HEK293 (cell line): ENCODE data around the gene NRG2.

ENCODE experiments used
- CTCF ChIA-PET: fragments of 350-600 bp; formaldehyde crosslinking; extraction: SDS; loops from one replicate; lab custom pipeline; 2021; ENCODE audit warnings: antibody characterized with exemption; lab: Yijun Ruan, JAX
- POLR2A ChIA-PET: fragments of 300-600 bp; formaldehyde crosslinking; extraction: SDS; loops from one replicate; lab custom pipeline; 2020; ENCODE audit warnings: antibody characterized with exemption, inconsistent platforms; lab: Yijun Ruan, JAX
- H3K27ac ChIP-seq: fragments of 200-500 bp; sonication (Bioruptor generic); 2 replicates; pipeline ENCODE4 v1.5.1; 2014; ENCODE audit warnings: low read depth, low read length, control low read depth, inconsistent platforms; ENCODE audit errors: extremely low read depth
- H3K36me3 ChIP-seq, 2 experiments: fragments of 200-500 bp in 1 of 2; sonication (Bioruptor generic) in 1 of 2; 1 replicate in 1 of 2; 2 replicates in 1 of 2; pipeline ENCODE4 v1.5.1; 2014 to 2017; ENCODE audit warnings: inconsistent platforms in 2 of 2, low read length in 2 of 2; ENCODE audit not compliant: control insufficient read depth in 2 of 2, insufficient read depth in 1 of 2
- H3K4me1 ChIP-seq: fragments of 200-500 bp; sonication (Bioruptor generic); 2 replicates; pipeline ENCODE4 v1.5.1; 2014; ENCODE audit warnings: mild to moderate bottlenecking, low read length, inconsistent platforms; ENCODE audit not compliant: control insufficient read depth, insufficient read depth
- H3K4me3 ChIP-seq: 2 replicates; pipeline ENCODE4 v1.5.1; 2011; ENCODE audit warnings: low read depth, mild to moderate bottlenecking, control low read depth, low read length, moderate library complexity
- H3K9me3 ChIP-seq: fragments of 200-500 bp; sonication (Bioruptor generic); 2 replicates; pipeline ENCODE4 v1.5.1; 2014; ENCODE audit warnings: low read depth, low read length, inconsistent platforms; ENCODE audit not compliant: control insufficient read depth, insufficient read depth
- EGR2 ChIP-seq: fragments of 450-650 bp; formaldehyde crosslinking; IDR thresholded peaks from 2 replicates; pipeline ENCODE4 v1.5.1; 2016; ENCODE audit warnings: low read depth, missing biosample characterization, missing genetic modification characterization
- GLIS1 ChIP-seq: fragments of 450-650 bp; formaldehyde crosslinking; IDR thresholded peaks from 2 replicates; pipeline ENCODE4 v1.5.1; 2016; ENCODE audit warnings: missing biosample characterization, missing genetic modification characterization
- HOXA7 ChIP-seq: sonication (generic); formaldehyde crosslinking; IDR thresholded peaks from 2 replicates; pipeline ENCODE4 v1.8.1; 2022; ENCODE audit warnings: missing genetic modification reagents, borderline replicate concordance
- KLF1 ChIP-seq: fragments of 450-650 bp; formaldehyde crosslinking; IDR thresholded peaks from 2 replicates; pipeline ENCODE4 v1.5.1; 2016; ENCODE audit warnings: missing biosample characterization, missing genetic modification characterization
- KLF10 ChIP-seq: fragments of 450-650 bp; IDR thresholded peaks from 2 replicates; pipeline ENCODE4 v1.5.1; 2018; ENCODE audit warnings: missing biosample characterization, mild to moderate bottlenecking, missing genetic modification characterization
- KLF9 ChIP-seq: fragments of 450-650 bp; formaldehyde crosslinking; IDR thresholded peaks from 2 replicates; pipeline ENCODE4 v1.5.1; 2016; ENCODE audit warnings: missing biosample characterization, missing genetic modification characterization, low read depth
- TRIM28 ChIP-seq: IDR thresholded peaks from 2 replicates; pipeline ENCODE4 v1.6.1; 2011; ENCODE audit warnings: low read length, control low read depth, borderline replicate concordance
- ZEB2 ChIP-seq: fragments of 450-650 bp; formaldehyde crosslinking; IDR thresholded peaks from 2 replicates; pipeline ENCODE4 v1.5.1; 2016; ENCODE audit warnings: missing biosample characterization, missing genetic modification characterization
- ZFHX2 ChIP-seq: fragments of 450-650 bp; formaldehyde crosslinking; conservative IDR thresholded peaks from 2 replicates; pipeline ENCODE4 v1.5.1; 2016; ENCODE audit warnings: missing biosample characterization, missing genetic modification characterization
- ZIC2 ChIP-seq: fragments of 450-650 bp; formaldehyde crosslinking; IDR thresholded peaks from 2 replicates; pipeline ENCODE4 v1.5.1; 2016; ENCODE audit warnings: missing biosample characterization, missing genetic modification characterization
- ZNF148 ChIP-seq: fragments of 450-650 bp; formaldehyde crosslinking; IDR thresholded peaks from 2 replicates; pipeline ENCODE4 v1.5.0; 2017; ENCODE audit warnings: missing biosample characterization, missing genetic modification characterization, borderline replicate concordance
- ZNF19 ChIP-seq: fragments of 450-650 bp; formaldehyde crosslinking; IDR thresholded peaks from 2 replicates; pipeline ENCODE4; 2016; ENCODE audit warnings: missing biosample characterization, missing genetic modification characterization, low read depth
- ZNF362 ChIP-seq: fragments of 450-650 bp; formaldehyde crosslinking; IDR thresholded peaks from 2 replicates; pipeline ENCODE4 v1.5.1; 2016; ENCODE audit warnings: missing biosample characterization, missing genetic modification characterization
- ZNF398 ChIP-seq: fragments of 450-650 bp; formaldehyde crosslinking; IDR thresholded peaks from 2 replicates; pipeline ENCODE4 v1.5.1; 2017; ENCODE audit warnings: missing biosample characterization, missing genetic modification characterization
- ZNF549 ChIP-seq: fragments of 450-650 bp; IDR thresholded peaks from 2 replicates; pipeline ENCODE4 v1.5.1; 2018; ENCODE audit warnings: missing biosample characterization, missing genetic modification characterization, mild to moderate bottlenecking, inconsistent platforms, moderate library complexity
- ZNF629 ChIP-seq: fragments of 450-650 bp; formaldehyde crosslinking; IDR thresholded peaks from 2 replicates; pipeline ENCODE4 v1.5.1; 2017; ENCODE audit warnings: missing biosample characterization, missing genetic modification characterization
- ZNF654 ChIP-seq: fragments of 450-650 bp; formaldehyde crosslinking; IDR thresholded peaks from 2 replicates; pipeline ENCODE4 v1.5.1; 2016; ENCODE audit warnings: low read depth, missing biosample characterization, missing genetic modification characterization
- ZNF677 ChIP-seq: fragments of 450-650 bp; IDR thresholded peaks from 2 replicates; pipeline ENCODE4 v1.5.0; 2018; ENCODE audit warnings: missing biosample characterization, mild to moderate bottlenecking, missing genetic modification characterization, moderate library complexity
- ZNF747 ChIP-seq: fragments of 450-650 bp; formaldehyde crosslinking; IDR thresholded peaks from 2 replicates; pipeline ENCODE4 v1.5.1; 2016; ENCODE audit warnings: missing biosample characterization, missing genetic modification characterization
- ZNF830 ChIP-seq: fragments of 450-650 bp; IDR thresholded peaks from 2 replicates; pipeline ENCODE4 v1.5.0; 2018; ENCODE audit warnings: missing biosample characterization, missing genetic modification characterization, low read depth, mild to moderate bottlenecking, moderate library complexity
- ZXDB ChIP-seq: fragments of 450-650 bp; formaldehyde crosslinking; IDR thresholded peaks from 2 replicates; pipeline ENCODE4 v1.5.1; 2016; ENCODE audit warnings: missing biosample characterization, missing genetic modification characterization

NRG2 gene

DNA sequence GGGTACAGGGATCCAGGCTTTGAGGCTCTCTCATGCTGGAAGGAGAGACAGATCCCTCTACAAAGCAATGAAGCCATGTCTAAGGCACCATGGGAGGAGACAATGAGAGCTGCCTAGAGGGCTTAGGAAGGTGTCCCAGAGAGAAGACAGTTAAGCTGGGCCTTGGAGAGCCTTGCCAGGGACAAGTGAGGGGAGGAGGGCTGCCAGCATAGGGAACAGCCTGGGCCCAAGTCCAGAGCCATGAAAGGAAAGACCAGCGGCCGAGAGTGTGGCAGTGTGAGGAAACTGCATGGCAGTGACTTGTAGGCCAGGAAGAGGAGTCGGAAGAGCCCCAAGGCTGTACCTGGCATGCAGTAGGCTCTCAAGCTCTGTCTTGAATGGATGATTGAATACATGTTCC lies 159.0 kb downstream of the NRG2 start:
- CTCF ChIA-PET = interaction anchor here (0.6 to 1.7 kb wide), 4 partner anchors 21 to 274 kb away, joined by 3 to 6 read pairs (median 4); no protein-coding TSS in a partner anchor
- TF ChIP-seq HOXA7 (CRISPR knock-in tag) = no peak
- no peak for TF ChIP-seq ZNF677 (tag by site-specific recombination)
- TF ChIP-seq ZFHX2 = no peak
- TF ChIP-seq ZNF747 = no peak
- no peak for TF ChIP-seq ZNF148 (tag by site-specific recombination)
- no peak for TF ChIP-seq ZEB2 (tag by site-specific recombination)
- TF ChIP-seq ZNF362 (tag by site-specific recombination) = no peak
- TF ChIP-seq ZNF654 (tag by site-specific recombination) = no peak
- TF ChIP-seq ZXDB (tag by site-specific recombination) = no peak
- TF ChIP-seq ZNF19 = no peak
- TF ChIP-seq TRIM28 = no peak
- no peak for TF ChIP-seq KLF10 (tag by site-specific recombination)
- TF ChIP-seq, all 188 proteins: peak for 0
- H3K4me1 ChIP-seq = peaks cover 14% of the 10 kb centered on the region
- H3K27ac ChIP-seq = no peak overlapping the region
- no peaks in the 10 kb centered on the region; a peak in 1 of 3 replicates for H3K36me3 ChIP-seq
- no peaks in the 10 kb centered on the region for H3K9me3 ChIP-seq
- no peak overlapping the region for H3K4me3 ChIP-seq
- POLR2A ChIA-PET = no interaction called here

DNA sequence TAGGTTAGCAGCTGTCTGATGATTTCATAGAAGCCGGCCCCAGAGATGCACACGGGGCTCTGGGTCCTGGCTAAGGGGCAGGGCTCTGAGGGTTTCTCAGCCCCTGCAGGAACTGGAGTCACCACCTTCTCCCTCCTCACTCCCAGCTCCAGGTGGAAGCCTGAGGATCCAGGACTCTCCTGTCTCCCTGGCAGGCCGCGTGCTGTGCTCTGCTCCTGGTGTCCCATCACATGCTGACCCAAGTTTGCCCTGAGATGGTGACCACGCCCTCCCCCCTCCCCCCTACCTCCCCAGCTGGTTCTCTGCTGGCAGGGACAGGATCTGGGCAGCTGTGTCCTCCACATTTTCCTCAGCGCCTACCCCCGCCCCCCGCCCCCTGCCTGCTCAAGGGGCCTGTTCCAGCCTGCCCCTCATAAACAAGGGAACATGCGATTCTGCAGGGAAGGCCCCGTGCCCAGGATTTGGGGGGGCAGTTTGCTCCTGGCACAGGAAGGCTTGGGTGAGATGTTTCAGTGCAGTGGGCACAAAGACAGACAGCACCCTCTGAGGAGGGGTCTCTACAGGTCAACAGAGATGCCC lies 160.0 kb downstream of the NRG2 start:
- POLR2A ChIA-PET = no interaction called here
- no peak for TF ChIP-seq ZNF398 (tag by site-specific recombination)
- TF ChIP-seq GLIS1 = peak; percentile 37; the same call in 1 of the 2 replicates
- TF ChIP-seq ZFHX2 = peak; percentile 51; the same call in 1 of the 2 replicates
- no peak for TF ChIP-seq ZNF629 (tag by site-specific recombination)
- TF ChIP-seq KLF9 (tag by site-specific recombination) = 0 out of 2 replicates have a peak, but pooled peaks have one; percentile 42
- peak; percentile 60 for TF ChIP-seq ZIC2
- TF ChIP-seq ZNF830 (tag by site-specific recombination) = no peak
- TF ChIP-seq KLF1 = 0 out of 2 replicates have a peak, but pooled peaks have one; percentile 23
- TF ChIP-seq ZNF549 = no peak
- 0 out of 2 replicates have a peak, but pooled peaks have one; percentile 8 for TF ChIP-seq EGR2
- TF ChIP-seq, all 188 proteins: peak for 6
- Histone ChIP-seq H3K4me1 (peaks cover 14% of the 10 kb centered on the region), H3K36me3 (no peaks in the 10 kb centered on the region; a peak in 1 of 3 replicates), H3K4me3 (no peak overlapping the region), H3K9me3 (no peaks in the 10 kb centered on the region), H3K27ac (no peak overlapping the region)
- CTCF ChIA-PET = interaction anchor here (0.7 to 4.4 kb wide), 2 partner anchors 86 to 112 kb away, joined by 3 to 25 read pairs; no protein-coding TSS in a partner anchor
